ENCODE measurements around the gene IL21R. TPM values are rescaled to one million over a fixed set of nuclear protein-coding genes. Genes with fewer than 3 reads are reported as not detected.

The IL21R gene
- total RNA-seq, 4 donors from 2014 or later: 0.20 to 1.1 (median 0.27) TPM; not detected in 1

- H3K9me3 ChIP-seq: no peaks in the 10 kb centered on the region
- no peak for DNase-seq
- H3K27me3 ChIP-seq: no peaks in the 10 kb centered on the region
- no peak overlapping the region for H3K4me3 ChIP-seq
- intact Hi-C loops (cut with DNase I; ENCODE audit: low total_unique reads): no loop called here
- in situ Hi-C loops (cut with MboI; ENCODE audit: low pct_ligation_motif_present in 1 of 4, low pct_unique_long_range_greater_than_20kb in 1 of 4, low sequenced_read_pairs in 3 of 4): no loop called here
- no peak overlapping the region for H3K27ac ChIP-seq
- peaks cover 0 to 80% (median 34%) of the 10 kb centered on the region in 4 donors for H3K36me3 ChIP-seq
- WGBS, 2 donors (ENCODE audit: low coverage in 1 of 2): 77 to 92% methylated on average over 4 to 14 of the region's 14 CpGs
- no peaks in the 10 kb centered on the region for H3K4me1 ChIP-seq
- TF ChIP-seq CTCF (IDR thresholded peaks at IDR 0.05) (no peak), POLR2A (IDR thresholded peaks at IDR 0.05) (no peak), EP300 (IDR thresholded peaks at IDR 0.05; ENCODE audit: low read depth) (no peak), POLR2AphosphoS5 (IDR thresholded peaks at IDR 0.05) (no peak)
Measured at GRCh38 chr16:27498916-27499658, 97.1 kb downstream of the IL21R start.

GRCh38 chr16:27499659-27500055 is 97.7 kb downstream of the IL21R start:
- DNase-seq: no peak

GRCh38 chr16:27500801-27501200 is 98.8 kb downstream of the IL21R start:
- no peak for DNase-seq
- Histone ChIP-seq H3K36me3 (peaks cover 0 to 83% (median 37%) of the 10 kb centered on the region in 4 donors), H3K9me3 (no peaks in the 10 kb centered on the region), H3K4me1 (no peaks in the 10 kb centered on the region), H3K27ac (no peak overlapping the region), H3K4me3 (no peak overlapping the region), H3K27me3 (no peaks in the 10 kb centered on the region)
- intact Hi-C loops (cut with DNase I; ENCODE audit: low total_unique reads): no loop called here
- TF ChIP-seq POLR2A (IDR thresholded peaks at IDR 0.05) (no peak), POLR2AphosphoS5 (IDR thresholded peaks at IDR 0.05) (no peak), EP300 (IDR thresholded peaks at IDR 0.05; ENCODE audit: low read depth) (no peak), CTCF (IDR thresholded peaks at IDR 0.05) (no peak)
- WGBS, 2 donors (ENCODE audit: low coverage in 1 of 2): 96 to 100% methylated on average over 1 to 3 of the region's 3 CpGs
- in situ Hi-C loops (cut with MboI; ENCODE audit: low pct_ligation_motif_present in 1 of 4, low pct_unique_long_range_greater_than_20kb in 1 of 4, low sequenced_read_pairs in 3 of 4): no loop called here

More at GRCh38 chr16:27499659-27500055, 97.7 kb downstream of the IL21R start:
- Histone ChIP-seq H3K36me3 (peaks cover 0 to 79% (median 36%) of the 10 kb centered on the region in 4 donors), H3K9me3 (no peaks in the 10 kb centered on the region), H3K4me3 (no peak overlapping the region), H3K4me1 (no peaks in the 10 kb centered on the region), H3K27me3 (no peaks in the 10 kb centered on the region), H3K27ac (no peak overlapping the region)
- 82 to 90% methylated on average over 3 to 9 of the region's 9 CpGs for WGBS, 2 donors (ENCODE audit: low coverage in 1 of 2)
- intact Hi-C loops (cut with DNase I; ENCODE audit: low total_unique reads): no loop called here
- in situ Hi-C loops (cut with MboI; ENCODE audit: low pct_ligation_motif_present in 1 of 4, low pct_unique_long_range_greater_than_20kb in 1 of 4, low sequenced_read_pairs in 3 of 4): no loop called here
- TF ChIP-seq POLR2AphosphoS5 (IDR thresholded peaks at IDR 0.05) (no peak), EP300 (IDR thresholded peaks at IDR 0.05; ENCODE audit: low read depth) (no peak), CTCF (IDR thresholded peaks at IDR 0.05) (no peak), POLR2A (IDR thresholded peaks at IDR 0.05) (no peak)

Other genes with a start within 250 kb of the IL21R start
- gene KDM8, start 198.6 kb upstream of the IL21R start, total RNA-seq: 10 to 100 TPM in 2 of 4 donors, 1 to 10 TPM in 2; 4.4 to 14.2 (median 9.2) TPM
- gene NSMCE1, start 133.4 kb upstream of the IL21R start, total RNA-seq: 10 to 100 TPM in 3 of 4 donors, 1 to 10 TPM in 1; 6.2 to 90.8 (median 27.2) TPM
- gene IL4R, start 88.2 kb upstream of the IL21R start, total RNA-seq: 100 to 1,000 TPM; 106 to 235 (median 156) TPM
- gene GTF3C1, start 147.7 kb downstream of the IL21R start, total RNA-seq: 100 to 1,000 TPM in 1 of 4 donors, 10 to 100 TPM in 3; 49.6 to 129 (median 60.1) TPM
- 100 to 1,000 TPM in 1 of 4 donors, 10 to 100 TPM in 3; 29.9 to 276 (median 47.0) TPM for gene KATNIP, start 148.0 kb downstream of the IL21R start, total RNA-seq